IMR-90 (cell line): ENCODE results near the gene NRIP1.

Experiments used
- CHD1 ChIP-seq: IDR thresholded peaks from 2 replicates; pipeline ENCODE4 v1.6.1; 2012; ENCODE audit warnings: low read depth, low read length, improper control_type of control experiment
- MAFK ChIP-seq: IDR thresholded peaks from 2 replicates; pipeline ENCODE4 v1.6.1; 2012; ENCODE audit warnings: low read depth, low read length, improper control_type of control experiment
- MAZ ChIP-seq: IDR thresholded peaks from 2 replicates; pipeline ENCODE4 v1.6.1; 2012; ENCODE audit warnings: low read depth, mild to moderate bottlenecking, low read length, improper control_type of control experiment, moderate library complexity, borderline replicate concordance
- MXI1 ChIP-seq: IDR thresholded peaks from 2 replicates; pipeline ENCODE4 v1.6.1; 2012; ENCODE audit warnings: low read depth, mild to moderate bottlenecking, low read length, moderate library complexity, borderline replicate concordance
- POLR2A ChIP-seq: IDR thresholded peaks from 2 replicates; pipeline ENCODE4 v1.6.1; 2012; ENCODE audit warnings: mild to moderate bottlenecking, low read depth, low read length
- RAD21 ChIP-seq: IDR thresholded peaks from 2 replicates; pipeline ENCODE4 v1.6.1; 2012; ENCODE audit warnings: low read length, improper control_type of control experiment
- RFX5 ChIP-seq: IDR thresholded peaks from 2 replicates; pipeline ENCODE4 v1.8.0; 2012; ENCODE audit warnings: low read depth, mild to moderate bottlenecking, low read length, moderate library complexity
- SMC3 ChIP-seq: fragments of 150-350 bp; IDR thresholded peaks from 2 replicates; pipeline ENCODE4 v1.6.1; 2016; ENCODE audit warnings: low read depth, mild to moderate bottlenecking, antibody characterized with exemption, low read length, moderate library complexity
- TF ChIP-seq, protein P1 (sequence below): conservative IDR thresholded peaks from 2 replicates; pipeline ENCODE4 v1.5.1; 2012; ENCODE audit warnings: mild to moderate bottlenecking, low read depth, low read length, improper control_type of control experiment

DNA sequence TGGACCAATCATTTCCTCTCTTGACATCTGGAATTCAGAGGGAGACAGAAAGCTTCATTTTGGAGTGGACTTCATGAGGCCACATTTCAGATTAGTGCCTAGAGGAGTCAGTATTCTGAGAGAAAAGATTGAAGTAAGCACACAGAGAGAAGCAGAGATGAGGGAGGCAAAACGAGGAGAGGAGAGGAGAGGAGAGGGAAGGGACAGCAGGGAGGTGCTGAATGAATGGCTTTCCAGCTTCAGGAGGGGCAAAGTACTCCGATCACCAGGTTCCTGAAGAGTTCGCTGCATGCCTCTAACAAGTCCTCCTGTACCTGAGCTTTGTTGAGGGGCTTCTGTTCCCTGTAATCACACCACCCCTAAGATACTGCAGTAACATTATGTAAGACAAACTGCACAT, 76.0 kb downstream of the NRIP1 start:
- TF ChIP-seq, protein P1, sequence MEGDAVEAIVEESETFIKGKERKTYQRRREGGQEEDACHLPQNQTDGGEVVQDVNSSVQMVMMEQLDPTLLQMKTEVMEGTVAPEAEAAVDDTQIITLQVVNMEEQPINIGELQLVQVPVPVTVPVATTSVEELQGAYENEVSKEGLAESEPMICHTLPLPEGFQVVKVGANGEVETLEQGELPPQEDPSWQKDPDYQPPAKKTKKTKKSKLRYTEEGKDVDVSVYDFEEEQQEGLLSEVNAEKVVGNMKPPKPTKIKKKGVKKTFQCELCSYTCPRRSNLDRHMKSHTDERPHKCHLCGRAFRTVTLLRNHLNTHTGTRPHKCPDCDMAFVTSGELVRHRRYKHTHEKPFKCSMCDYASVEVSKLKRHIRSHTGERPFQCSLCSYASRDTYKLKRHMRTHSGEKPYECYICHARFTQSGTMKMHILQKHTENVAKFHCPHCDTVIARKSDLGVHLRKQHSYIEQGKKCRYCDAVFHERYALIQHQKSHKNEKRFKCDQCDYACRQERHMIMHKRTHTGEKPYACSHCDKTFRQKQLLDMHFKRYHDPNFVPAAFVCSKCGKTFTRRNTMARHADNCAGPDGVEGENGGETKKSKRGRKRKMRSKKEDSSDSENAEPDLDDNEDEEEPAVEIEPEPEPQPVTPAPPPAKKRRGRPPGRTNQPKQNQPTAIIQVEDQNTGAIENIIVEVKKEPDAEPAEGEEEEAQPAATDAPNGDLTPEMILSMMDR: no peak
- TF ChIP-seq RFX5: no peak
- TF ChIP-seq MAZ: no peak
- TF ChIP-seq POLR2A: no peak
- no peak for TF ChIP-seq RAD21
- no peak for TF ChIP-seq CHD1
- TF ChIP-seq MXI1: no peak
- TF ChIP-seq MAFK: no peak
- no peak for TF ChIP-seq SMC3
